Measurements from ENCODE around the gene ATP5ME. TPM values are rescaled to one million over a fixed set of nuclear protein-coding genes. Genes with fewer than 3 reads are reported as not detected.

The ATP5ME gene
- 39.3 TPM for total RNA-seq

- Histone ChIP-seq H3K4me1 (ENCODE audit: insufficient read depth, low read length) (peaks cover 19% of the 10 kb centered on the region), H3K27me3 (ENCODE audit: insufficient read depth, low read length) (no peaks in the 10 kb centered on the region), H3K9me3 (ENCODE audit: low read depth, low read length) (no peaks in the 10 kb centered on the region), H3K4me3 (ENCODE audit: low read length) (peak within 1 kb of the TSS; percentile 90)
Observed at GRCh38 chr4:674172-675035, at the start of gene ATP5ME, which contains the start of gene MYL5. Gene ATP5ME, minus strand, starts transcription at chr4:674276. Its CDS starts 29 bp downstream, at chr4:674247. Gene MYL5, plus strand, starts transcription at chr4:674542. Its CDS starts 3,485 bp downstream, at chr4:678027.

DNA sequence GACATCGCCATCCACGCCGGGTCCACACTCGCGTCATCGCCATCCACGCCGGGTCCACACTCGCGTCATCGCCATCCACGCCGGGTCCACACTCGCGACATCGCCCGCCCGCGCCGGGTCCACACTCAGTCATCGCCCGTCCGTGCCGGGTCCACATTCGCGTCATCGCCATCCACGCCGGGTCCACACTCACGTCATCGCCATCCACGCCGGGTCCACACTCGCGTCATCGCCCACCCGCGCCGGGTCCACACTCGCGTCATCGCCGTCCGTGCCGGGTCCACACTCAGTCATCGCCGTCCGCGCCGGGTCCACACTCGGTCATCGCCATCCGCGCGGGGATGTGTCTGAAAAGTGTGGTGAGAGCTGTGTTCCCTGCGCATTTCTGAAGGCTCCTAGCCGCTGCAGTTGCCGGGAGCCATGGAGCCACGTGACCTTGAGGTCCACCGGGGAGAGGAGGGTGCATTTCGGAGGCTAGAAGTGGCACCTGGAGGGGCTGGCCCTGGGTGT lies 48.8 kb upstream of the ATP5ME start:
- Histone ChIP-seq H3K4me1 (ENCODE audit: insufficient read depth, low read length) (peaks cover 3% of the 10 kb centered on the region), H3K4me3 (ENCODE audit: low read length) (no peak overlapping the region), H3K9me3 (ENCODE audit: low read depth, low read length) (no peaks in the 10 kb centered on the region), H3K27me3 (ENCODE audit: insufficient read depth, low read length) (no peaks in the 10 kb centered on the region)

GRCh38 chr4:722169-722725 lies 48.2 kb upstream of the ATP5ME start:
- no peaks in the 10 kb centered on the region for H3K27me3 ChIP-seq (ENCODE audit: insufficient read depth, low read length)
- peaks cover 3% of the 10 kb centered on the region for H3K4me1 ChIP-seq (ENCODE audit: insufficient read depth, low read length)
- no peaks in the 10 kb centered on the region for H3K9me3 ChIP-seq (ENCODE audit: low read depth, low read length)
- H3K4me3 ChIP-seq (ENCODE audit: low read length) = no peak overlapping the region

DNA sequence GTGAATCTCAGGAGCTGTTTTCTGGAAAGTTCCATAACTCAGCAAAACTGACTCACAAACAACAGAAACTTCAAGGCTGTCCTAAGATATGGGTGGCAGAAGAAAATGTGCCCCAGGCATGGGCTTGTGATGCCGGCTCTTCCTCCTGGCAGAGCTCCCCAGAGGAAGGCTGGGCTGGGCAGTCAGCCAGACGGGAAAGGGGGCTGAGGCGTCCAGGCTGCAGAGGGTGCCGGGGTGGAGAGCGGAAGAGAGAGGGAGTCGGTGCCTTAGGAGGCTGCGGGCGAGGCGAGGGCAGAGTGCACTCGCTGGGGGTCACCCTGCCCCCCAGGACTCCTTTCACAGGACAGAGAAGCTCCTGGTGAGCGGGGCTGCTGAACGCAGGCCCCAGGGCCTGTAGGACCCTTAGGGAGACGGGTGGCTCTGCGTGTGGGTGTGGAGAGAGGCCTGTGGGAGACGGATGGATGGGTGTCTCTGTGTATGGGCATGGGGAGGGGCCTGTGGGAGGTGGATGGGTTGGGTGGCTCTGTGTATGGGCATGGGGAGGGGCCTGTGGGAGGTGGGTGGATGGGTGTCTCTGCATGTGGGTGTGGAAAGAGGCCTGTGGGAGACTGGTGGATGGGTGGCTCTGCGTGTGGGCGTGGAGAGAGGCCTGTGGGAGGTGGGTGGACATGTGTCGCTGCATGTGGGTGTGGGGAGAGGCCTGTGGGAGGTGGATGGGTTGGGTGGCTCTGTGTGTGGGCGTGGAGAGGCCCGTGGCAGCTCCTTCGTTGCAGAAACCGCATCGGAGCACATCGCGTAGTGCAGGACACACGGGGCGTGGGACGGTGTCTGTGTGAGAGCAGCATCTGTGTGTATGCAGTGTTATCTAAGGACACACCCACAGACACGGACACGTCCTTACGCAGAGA lies 47.4 kb upstream of the ATP5ME start:
- H3K9me3 ChIP-seq (ENCODE audit: low read depth, low read length) = no peaks in the 10 kb centered on the region
- H3K27me3 ChIP-seq (ENCODE audit: insufficient read depth, low read length) = no peaks in the 10 kb centered on the region

DNA sequence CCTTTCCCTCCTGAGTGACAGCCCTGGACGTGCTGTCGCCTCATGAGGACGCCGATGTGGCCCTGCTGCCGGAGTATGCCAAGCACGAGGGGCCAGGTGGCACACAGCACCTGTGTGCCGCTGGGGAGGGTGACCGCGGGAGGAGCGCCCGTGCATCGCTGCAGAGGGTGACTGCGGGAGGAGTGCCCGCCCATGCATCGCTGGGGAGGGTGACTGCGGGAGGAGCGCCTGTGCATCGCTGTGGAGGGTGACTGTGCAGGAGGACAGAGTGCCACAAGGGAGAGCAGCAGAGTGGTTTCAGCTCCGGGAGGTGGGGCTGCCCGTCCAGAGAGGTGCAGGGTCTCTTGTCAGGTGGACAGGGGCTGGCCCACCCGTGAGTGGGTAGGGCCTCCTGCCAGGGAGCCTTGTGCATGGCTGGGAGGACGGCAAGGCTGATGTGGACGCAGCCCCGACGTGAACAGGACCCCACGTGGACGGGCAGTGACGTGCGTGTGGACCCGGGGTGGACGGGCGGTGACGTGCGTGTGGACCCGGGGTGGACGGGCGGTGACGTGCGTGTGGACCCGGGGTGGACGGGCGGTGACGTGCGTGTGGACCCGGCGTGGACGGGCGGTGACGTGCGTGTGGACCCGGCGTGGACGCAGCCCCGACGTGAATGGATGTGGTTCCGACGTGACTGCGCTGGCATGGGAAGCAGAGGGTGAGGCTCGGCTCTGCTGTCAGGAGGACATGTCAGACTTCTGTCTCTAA lies 46.2 kb upstream of the ATP5ME start:
- Histone ChIP-seq H3K9me3 (ENCODE audit: low read depth, low read length) (no peaks in the 10 kb centered on the region), H3K27me3 (ENCODE audit: insufficient read depth, low read length) (no peaks in the 10 kb centered on the region), H3K4me1 (ENCODE audit: insufficient read depth, low read length) (no peaks in the 10 kb centered on the region), H3K4me3 (ENCODE audit: low read length) (no peak overlapping the region)

More for the DNA sequence above, 47.4 kb upstream of the ATP5ME start:
- no peak overlapping the region for H3K4me3 ChIP-seq (ENCODE audit: low read length)
- peaks cover 3% of the 10 kb centered on the region for H3K4me1 ChIP-seq (ENCODE audit: insufficient read depth, low read length)

- H3K4me3 ChIP-seq (ENCODE audit: low read length) = no peak overlapping the region
- no peaks in the 10 kb centered on the region for H3K4me1 ChIP-seq (ENCODE audit: insufficient read depth, low read length)
- no peaks in the 10 kb centered on the region for H3K27me3 ChIP-seq (ENCODE audit: insufficient read depth, low read length)
- no peaks in the 10 kb centered on the region for H3K9me3 ChIP-seq (ENCODE audit: low read depth, low read length)
Observed at GRCh38 chr4:718460-718859, 44.4 kb upstream of the ATP5ME start.

GRCh38 chr4:717601-718320 lies 43.7 kb upstream of the ATP5ME start:
- H3K9me3 ChIP-seq (ENCODE audit: low read depth, low read length) = no peaks in the 10 kb centered on the region
- no peaks in the 10 kb centered on the region for H3K27me3 ChIP-seq (ENCODE audit: insufficient read depth, low read length)

GRCh38 chr4:714087-714486 lies 40.0 kb upstream of the ATP5ME start:
- Histone ChIP-seq H3K9me3 (ENCODE audit: low read depth, low read length) (no peaks in the 10 kb centered on the region), H3K4me3 (ENCODE audit: low read length) (no peak overlapping the region), H3K27me3 (ENCODE audit: insufficient read depth, low read length) (no peaks in the 10 kb centered on the region), H3K4me1 (ENCODE audit: insufficient read depth, low read length) (peaks cover 11% of the 10 kb centered on the region)

More at GRCh38 chr4:717601-718320, 43.7 kb upstream of the ATP5ME start:
- Histone ChIP-seq H3K4me3 (ENCODE audit: low read length) (no peak overlapping the region), H3K4me1 (ENCODE audit: insufficient read depth, low read length) (no peaks in the 10 kb centered on the region)

- Histone ChIP-seq H3K9me3 (ENCODE audit: low read depth, low read length) (no peaks in the 10 kb centered on the region), H3K4me3 (ENCODE audit: low read length) (no peak overlapping the region), H3K27me3 (ENCODE audit: insufficient read depth, low read length) (no peaks in the 10 kb centered on the region), H3K4me1 (ENCODE audit: insufficient read depth, low read length) (peaks cover 20% of the 10 kb centered on the region)
Observed at GRCh38 chr4:712916-713632, 39.0 kb upstream of the ATP5ME start.

- Histone ChIP-seq H3K9me3 (ENCODE audit: low read depth, low read length) (no peaks in the 10 kb centered on the region), H3K27me3 (ENCODE audit: insufficient read depth, low read length) (no peaks in the 10 kb centered on the region), H3K4me3 (ENCODE audit: low read length) (no peak overlapping the region), H3K4me1 (ENCODE audit: insufficient read depth, low read length) (peaks cover 29% of the 10 kb centered on the region)
Observed at GRCh38 chr4:712093-712492, 38.0 kb upstream of the ATP5ME start.

GRCh38 chr4:710916-711315 lies 36.8 kb upstream of the ATP5ME start:
- Histone ChIP-seq H3K4me1 (ENCODE audit: insufficient read depth, low read length) (peaks cover 40% of the 10 kb centered on the region), H3K4me3 (ENCODE audit: low read length) (no peak overlapping the region), H3K27me3 (ENCODE audit: insufficient read depth, low read length) (no peaks in the 10 kb centered on the region), H3K9me3 (ENCODE audit: low read depth, low read length) (no peaks in the 10 kb centered on the region)

- Histone ChIP-seq H3K4me3 (ENCODE audit: low read length) (no peak overlapping the region), H3K27me3 (ENCODE audit: insufficient read depth, low read length) (no peaks in the 10 kb centered on the region), H3K9me3 (ENCODE audit: low read depth, low read length) (no peaks in the 10 kb centered on the region), H3K4me1 (ENCODE audit: insufficient read depth, low read length) (peaks cover 43% of the 10 kb centered on the region)
Observed at GRCh38 chr4:710116-710515, 36.0 kb upstream of the ATP5ME start.

GRCh38 chr4:709348-709747 lies 35.3 kb upstream of the ATP5ME start:
- Histone ChIP-seq H3K9me3 (ENCODE audit: low read depth, low read length) (no peaks in the 10 kb centered on the region), H3K27me3 (ENCODE audit: insufficient read depth, low read length) (no peaks in the 10 kb centered on the region), H3K4me1 (ENCODE audit: insufficient read depth, low read length) (peaks cover 48% of the 10 kb centered on the region), H3K4me3 (ENCODE audit: low read length) (no peak overlapping the region)
